Peyer's patch (tissue), 4 donors: ENCODE data around the gene HRAS. TPM values are rescaled to one million over a fixed set of nuclear protein-coding genes. Genes with fewer than 3 reads are reported as not detected.
A peak's percentile ranks its signal among the peaks of the same experiment; 100 is the strongest.

Source experiments
- DNase-seq, 3 donors: peaks; one replicate each; pipeline ENCODE4 v3.0.0-alpha.2; 2017 to 2019
- H3K27ac ChIP-seq, 4 donors: fragments of 200-600 bp; sonication (generic); one replicate each; pipeline ENCODE4 v1.5.1; 2016 to 2019
- H3K27me3 ChIP-seq, 2 donors: fragments of 200-600 bp; sonication (generic); one replicate each; pipeline ENCODE4 v1.5.1; 2019
- H3K36me3 ChIP-seq, 3 donors: fragments of 200-600 bp; sonication (generic); one replicate each; pipeline ENCODE4 v1.5.1; 2016 to 2019
- H3K4me1 ChIP-seq, 4 donors: fragments of 200-600 bp; sonication (generic); one replicate each; pipeline ENCODE4 v1.5.1; 2016 to 2019
- H3K4me3 ChIP-seq, 4 donors: fragments of 200-600 bp; sonication (generic); 1 replicate in 3 of 4; 2 replicates in 1 of 4; pipeline ENCODE4 v1.5.1; 2016 to 2019; ENCODE audit warnings: mild to moderate bottlenecking in 1 of 4
- H3K9me3 ChIP-seq, 4 donors: fragments of 200-600 bp; sonication (generic); one replicate each; pipeline ENCODE4 v1.5.1; 2016 to 2019; ENCODE audit warnings: mild to moderate bottlenecking in 1 of 4
- POLR2A ChIP-seq, 2 donors: fragments of 450-650 bp; IDR thresholded peaks; one replicate each; pipeline ENCODE4 v1.5.1; 2017; ENCODE audit warnings: antibody characterized with exemption in 2 of 2, mild to moderate bottlenecking in 2 of 2, moderate library complexity in 2 of 2
- total RNA-seq, 4 donors: library from RNA; depleted of rRNA; stranded (reverse); fragments of >200 nt; gene quantifications; one replicate each; pipeline ENCODE4 v1.1.0, GENCODE V29; 2016
- TF ChIP-seq, protein P1 (sequence below), 6 experiments: fragments of 450-650 bp in 4 of 6; fragments of 200-600 bp in 2 of 6; sonication (generic) in 1 of 6; IDR thresholded peaks; one replicate each; pipeline ENCODE4 v1.5.1; 2017 to 2019; ENCODE audit warnings: antibody characterized with exemption in 6 of 6, mild to moderate bottlenecking in 3 of 6, moderate library complexity in 1 of 6

Gene HRAS
- total RNA-seq, 4 donors from 2014 or later: 27.4 to 55.3 (median 35.1) TPM

DNA sequence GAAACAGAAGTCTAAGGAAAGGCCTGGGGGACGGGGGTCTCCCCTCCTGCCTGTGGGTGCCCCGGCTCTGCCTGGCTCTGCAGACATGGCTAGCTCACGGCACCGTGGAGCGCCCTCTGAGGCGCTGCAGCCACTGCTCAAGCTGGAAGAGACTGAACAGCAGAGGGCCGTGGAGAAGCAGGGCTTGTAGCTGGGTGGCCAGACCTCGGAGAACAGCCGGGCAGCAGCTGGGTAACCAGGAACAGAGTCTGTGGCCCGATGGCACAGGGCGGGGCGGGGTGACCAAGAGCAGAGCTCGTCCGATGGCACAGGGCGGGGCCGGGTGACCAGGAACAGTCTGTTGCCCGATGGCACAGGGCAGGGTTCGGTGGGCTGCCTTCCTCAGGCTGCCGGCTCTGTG, 46.4 kb downstream of the HRAS start:
- TF ChIP-seq POLR2A (IDR thresholded peaks at IDR 0.05): no peak
- TF ChIP-seq, protein P1, sequence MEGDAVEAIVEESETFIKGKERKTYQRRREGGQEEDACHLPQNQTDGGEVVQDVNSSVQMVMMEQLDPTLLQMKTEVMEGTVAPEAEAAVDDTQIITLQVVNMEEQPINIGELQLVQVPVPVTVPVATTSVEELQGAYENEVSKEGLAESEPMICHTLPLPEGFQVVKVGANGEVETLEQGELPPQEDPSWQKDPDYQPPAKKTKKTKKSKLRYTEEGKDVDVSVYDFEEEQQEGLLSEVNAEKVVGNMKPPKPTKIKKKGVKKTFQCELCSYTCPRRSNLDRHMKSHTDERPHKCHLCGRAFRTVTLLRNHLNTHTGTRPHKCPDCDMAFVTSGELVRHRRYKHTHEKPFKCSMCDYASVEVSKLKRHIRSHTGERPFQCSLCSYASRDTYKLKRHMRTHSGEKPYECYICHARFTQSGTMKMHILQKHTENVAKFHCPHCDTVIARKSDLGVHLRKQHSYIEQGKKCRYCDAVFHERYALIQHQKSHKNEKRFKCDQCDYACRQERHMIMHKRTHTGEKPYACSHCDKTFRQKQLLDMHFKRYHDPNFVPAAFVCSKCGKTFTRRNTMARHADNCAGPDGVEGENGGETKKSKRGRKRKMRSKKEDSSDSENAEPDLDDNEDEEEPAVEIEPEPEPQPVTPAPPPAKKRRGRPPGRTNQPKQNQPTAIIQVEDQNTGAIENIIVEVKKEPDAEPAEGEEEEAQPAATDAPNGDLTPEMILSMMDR (IDR thresholded peaks at IDR 0.05): no peak
- Histone ChIP-seq H3K27me3 (no peaks in the 10 kb centered on the region), H3K4me3 (no peak overlapping the region), H3K36me3 (peaks cover 0 to 25% (median 0%) of the 10 kb centered on the region in 3 donors), H3K9me3 (no peaks in the 10 kb centered on the region), H3K4me1 (no peaks in the 10 kb centered on the region), H3K27ac (no peak overlapping the region)
- peak in 1 of 3 donors; percentile 72 for DNase-seq

GRCh38 chr11:488579-488978, 46.8 kb downstream of the HRAS start:
- Histone ChIP-seq H3K27ac (no peak overlapping the region), H3K27me3 (no peaks in the 10 kb centered on the region), H3K4me3 (no peak overlapping the region), H3K9me3 (no peaks in the 10 kb centered on the region), H3K4me1 (no peaks in the 10 kb centered on the region), H3K36me3 (peaks cover 0 to 21% (median 0%) of the 10 kb centered on the region in 3 donors)
- TF ChIP-seq, protein P1 (IDR thresholded peaks at IDR 0.05): no peak
- no peak for TF ChIP-seq POLR2A (IDR thresholded peaks at IDR 0.05)
- DNase-seq: no peak

DNA sequence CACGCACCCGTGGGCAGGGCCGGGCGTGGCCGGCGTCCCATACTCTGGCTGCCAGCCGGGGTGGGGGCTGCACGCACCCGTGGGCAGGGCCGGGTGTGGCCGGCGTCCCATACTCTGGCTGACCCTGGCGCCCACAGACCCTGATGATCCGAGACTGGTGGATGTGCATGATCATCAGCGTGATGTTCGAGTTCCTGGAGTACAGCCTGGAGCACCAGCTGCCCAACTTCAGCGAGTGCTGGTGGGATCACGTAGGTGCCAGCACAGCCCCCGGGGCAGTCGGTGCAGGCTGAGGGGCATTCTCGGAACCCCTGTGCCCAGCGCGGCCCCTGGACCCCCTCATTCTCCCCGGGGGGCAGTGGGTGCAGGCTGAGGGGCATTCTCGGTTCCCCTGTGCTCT, 47.3 kb downstream of the HRAS start:
- DNase-seq: no peak
- TF ChIP-seq, protein P1 (IDR thresholded peaks at IDR 0.05): no peak
- TF ChIP-seq POLR2A (IDR thresholded peaks at IDR 0.05): no peak
- Histone ChIP-seq H3K9me3 (no peaks in the 10 kb centered on the region), H3K36me3 (peaks cover 0 to 17% (median 0%) of the 10 kb centered on the region in 3 donors), H3K27ac (no peak overlapping the region), H3K4me1 (no peaks in the 10 kb centered on the region), H3K4me3 (no peak overlapping the region), H3K27me3 (no peaks in the 10 kb centered on the region)

GRCh38 chr11:487571-488021, 47.8 kb downstream of the HRAS start:
- Histone ChIP-seq H3K27ac (no peak overlapping the region), H3K4me1 (no peaks in the 10 kb centered on the region), H3K36me3 (peaks cover 0 to 13% (median 0%) of the 10 kb centered on the region in 3 donors), H3K9me3 (no peaks in the 10 kb centered on the region), H3K4me3 (no peak overlapping the region), H3K27me3 (no peaks in the 10 kb centered on the region)
- TF ChIP-seq, protein P1 (IDR thresholded peaks at IDR 0.05): no peak
- TF ChIP-seq POLR2A (IDR thresholded peaks at IDR 0.05): no peak
- no peak for DNase-seq

GRCh38 chr11:486189-486588, 49.2 kb downstream of the HRAS start:
- no peak overlapping the region for H3K4me3 ChIP-seq
- peaks cover 0 to 13% (median 0%) of the 10 kb centered on the region in 3 donors for H3K36me3 ChIP-seq
- TF ChIP-seq POLR2A (IDR thresholded peaks at IDR 0.05): no peak
- TF ChIP-seq, protein P1 (IDR thresholded peaks at IDR 0.05): no peak
- no peaks in the 10 kb centered on the region for H3K27me3 ChIP-seq
- no peaks in the 10 kb centered on the region for H3K9me3 ChIP-seq
- no peak overlapping the region for H3K27ac ChIP-seq
- DNase-seq: no peak
- H3K4me1 ChIP-seq: no peaks in the 10 kb centered on the region

DNA sequence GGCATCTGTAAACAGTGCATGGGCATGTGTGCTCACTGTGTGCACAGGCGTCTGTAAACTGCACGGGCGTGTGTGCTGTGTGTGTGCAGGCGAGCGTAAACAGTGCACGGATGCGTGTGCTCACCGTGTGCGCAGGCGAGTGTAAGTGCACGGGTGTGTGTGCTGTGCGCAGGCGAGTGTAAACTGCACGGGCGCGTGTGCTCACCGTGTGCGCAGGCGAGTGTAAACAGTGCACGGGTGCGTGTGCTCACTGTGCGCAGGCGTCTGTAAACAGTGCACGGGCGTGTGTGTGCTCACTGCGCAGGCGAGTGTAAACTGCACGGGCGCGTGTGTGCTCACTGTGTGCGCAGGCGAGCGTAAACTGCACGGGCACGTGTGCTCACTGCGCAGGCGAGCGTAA, 50.8 kb downstream of the HRAS start:
- H3K27ac ChIP-seq: no peak overlapping the region
- no peak overlapping the region for H3K4me3 ChIP-seq
- no peaks in the 10 kb centered on the region for H3K9me3 ChIP-seq
- no peaks in the 10 kb centered on the region for H3K4me1 ChIP-seq
- TF ChIP-seq POLR2A (IDR thresholded peaks at IDR 0.05): no peak
- TF ChIP-seq, protein P1 (IDR thresholded peaks at IDR 0.05): no peak
- H3K27me3 ChIP-seq: no peaks in the 10 kb centered on the region
- DNase-seq: no peak
- H3K36me3 ChIP-seq: peaks cover 0 to 5% (median 0%) of the 10 kb centered on the region in 3 donors
